ENCODE results near the gene HLA-F. TPM values are rescaled to one million over a fixed set of nuclear protein-coding genes. Genes with fewer than 3 reads are reported as not detected.

The HLA-F gene
- polyA plus RNA-seq, 2 of the 4 experiments (the other 2 are of a cell fraction) = 2.7 to 4.5 TPM

DNA sequence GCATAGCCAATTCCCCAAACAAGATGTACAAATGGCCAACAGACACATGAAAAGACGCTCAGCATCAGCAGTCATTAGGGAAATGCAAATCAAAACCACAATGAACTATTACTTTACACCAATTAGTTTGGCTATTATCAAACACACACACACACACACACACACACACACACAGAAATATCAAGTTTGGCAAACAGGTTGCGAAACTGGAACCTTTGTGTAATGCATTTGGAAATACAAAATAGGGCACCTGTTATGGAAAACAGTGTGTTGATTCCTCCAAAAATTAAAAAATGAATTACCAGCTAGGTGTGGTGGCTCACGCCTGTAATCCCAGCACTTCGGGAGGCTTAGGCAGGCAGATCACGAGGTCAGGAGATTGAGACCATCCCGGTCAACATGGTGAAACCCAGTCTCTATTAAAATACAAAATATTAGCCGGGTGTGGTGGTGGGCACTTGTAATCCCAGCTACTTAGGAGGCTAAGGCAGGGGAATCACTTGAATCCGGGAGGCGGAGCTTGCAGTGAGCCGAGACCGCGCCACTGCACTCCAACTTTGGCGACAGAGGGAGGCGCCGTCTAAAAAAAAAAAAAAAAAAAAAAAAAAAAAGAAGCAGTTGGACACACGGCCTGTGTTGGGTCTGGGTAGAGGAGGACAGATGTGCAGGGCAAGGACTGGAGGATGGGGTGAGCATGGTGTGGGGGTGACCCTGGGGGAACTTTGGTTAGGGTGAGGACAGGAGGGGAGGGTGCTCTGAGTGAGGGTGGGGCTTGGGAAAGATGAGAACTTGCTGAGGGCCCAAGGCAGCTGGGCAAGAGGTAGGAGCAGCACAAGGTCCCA, 23.8 kb downstream of the HLA-F start:
- no peak overlapping the region for H3K4me2 ChIP-seq
- H3K4me1 ChIP-seq = no peaks in the 10 kb centered on the region
- CTCF ChIA-PET = interaction anchor here (0.7 to 3.5 kb wide), 3 partner anchors 9 to 1812 kb away, joined by 3 to 22 read pairs (median 5); no protein-coding TSS in a partner anchor
- no peak overlapping the region for H3K27ac ChIP-seq
- no peak for DNase-seq (ENCODE audit: low read depth in 1 of 2, low spot score in 1 of 2)
- TF ChIP-seq, protein P1, sequence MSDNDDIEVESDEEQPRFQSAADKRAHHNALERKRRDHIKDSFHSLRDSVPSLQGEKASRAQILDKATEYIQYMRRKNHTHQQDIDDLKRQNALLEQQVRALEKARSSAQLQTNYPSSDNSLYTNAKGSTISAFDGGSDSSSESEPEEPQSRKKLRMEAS (IDR thresholded peaks at IDR 0.05) = no peak
- TF ChIP-seq, protein P2, sequence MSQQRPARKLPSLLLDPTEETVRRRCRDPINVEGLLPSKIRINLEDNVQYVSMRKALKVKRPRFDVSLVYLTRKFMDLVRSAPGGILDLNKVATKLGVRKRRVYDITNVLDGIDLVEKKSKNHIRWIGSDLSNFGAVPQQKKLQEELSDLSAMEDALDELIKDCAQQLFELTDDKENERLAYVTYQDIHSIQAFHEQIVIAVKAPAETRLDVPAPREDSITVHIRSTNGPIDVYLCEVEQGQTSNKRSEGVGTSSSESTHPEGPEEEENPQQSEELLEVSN (IDR thresholded peaks at IDR 0.05; ENCODE audit: borderline replicate concordance, low read depth) = no peak
- no peak for TF ChIP-seq RCOR1 (IDR thresholded peaks at IDR 0.05; ENCODE audit: low read depth, low read length)
- TF ChIP-seq, protein P3, sequence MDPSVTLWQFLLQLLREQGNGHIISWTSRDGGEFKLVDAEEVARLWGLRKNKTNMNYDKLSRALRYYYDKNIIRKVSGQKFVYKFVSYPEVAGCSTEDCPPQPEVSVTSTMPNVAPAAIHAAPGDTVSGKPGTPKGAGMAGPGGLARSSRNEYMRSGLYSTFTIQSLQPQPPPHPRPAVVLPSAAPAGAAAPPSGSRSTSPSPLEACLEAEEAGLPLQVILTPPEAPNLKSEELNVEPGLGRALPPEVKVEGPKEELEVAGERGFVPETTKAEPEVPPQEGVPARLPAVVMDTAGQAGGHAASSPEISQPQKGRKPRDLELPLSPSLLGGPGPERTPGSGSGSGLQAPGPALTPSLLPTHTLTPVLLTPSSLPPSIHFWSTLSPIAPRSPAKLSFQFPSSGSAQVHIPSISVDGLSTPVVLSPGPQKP (IDR thresholded peaks at IDR 0.05; ENCODE audit: low read depth, low read length) = no peak
- TF ChIP-seq, protein P4, sequence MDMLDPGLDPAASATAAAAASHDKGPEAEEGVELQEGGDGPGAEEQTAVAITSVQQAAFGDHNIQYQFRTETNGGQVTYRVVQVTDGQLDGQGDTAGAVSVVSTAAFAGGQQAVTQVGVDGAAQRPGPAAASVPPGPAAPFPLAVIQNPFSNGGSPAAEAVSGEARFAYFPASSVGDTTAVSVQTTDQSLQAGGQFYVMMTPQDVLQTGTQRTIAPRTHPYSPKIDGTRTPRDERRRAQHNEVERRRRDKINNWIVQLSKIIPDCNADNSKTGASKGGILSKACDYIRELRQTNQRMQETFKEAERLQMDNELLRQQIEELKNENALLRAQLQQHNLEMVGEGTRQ (IDR thresholded peaks at IDR 0.05) = no peak
- no peak for TF ChIP-seq FOXS1 (CRISPR knock-in tag; IDR thresholded peaks at IDR 0.05)
- no peak for TF ChIP-seq GATA3 (IDR thresholded peaks at IDR 0.05; ENCODE audit: borderline replicate concordance)
- no peak for TF ChIP-seq POLR2AphosphoS2 (conservative IDR thresholded peaks at IDR 0.05; ENCODE audit: low read length)
- no peak for TF ChIP-seq HOXA7 (CRISPR knock-in tag; IDR thresholded peaks at IDR 0.05)
- no peaks in the 10 kb centered on the region for H3K9me3 ChIP-seq
- POLR2A ChIA-PET = no interaction called here
- no peak for ATAC-seq
- whole genome bisulfite sequencing (ENCODE audit: missing lambda C conversion rate) = 67% methylated on average over 8 of the region's 16 CpGs
- no peak overlapping the region for H3K4me3 ChIP-seq
- no peak for FAIRE-seq

DNA sequence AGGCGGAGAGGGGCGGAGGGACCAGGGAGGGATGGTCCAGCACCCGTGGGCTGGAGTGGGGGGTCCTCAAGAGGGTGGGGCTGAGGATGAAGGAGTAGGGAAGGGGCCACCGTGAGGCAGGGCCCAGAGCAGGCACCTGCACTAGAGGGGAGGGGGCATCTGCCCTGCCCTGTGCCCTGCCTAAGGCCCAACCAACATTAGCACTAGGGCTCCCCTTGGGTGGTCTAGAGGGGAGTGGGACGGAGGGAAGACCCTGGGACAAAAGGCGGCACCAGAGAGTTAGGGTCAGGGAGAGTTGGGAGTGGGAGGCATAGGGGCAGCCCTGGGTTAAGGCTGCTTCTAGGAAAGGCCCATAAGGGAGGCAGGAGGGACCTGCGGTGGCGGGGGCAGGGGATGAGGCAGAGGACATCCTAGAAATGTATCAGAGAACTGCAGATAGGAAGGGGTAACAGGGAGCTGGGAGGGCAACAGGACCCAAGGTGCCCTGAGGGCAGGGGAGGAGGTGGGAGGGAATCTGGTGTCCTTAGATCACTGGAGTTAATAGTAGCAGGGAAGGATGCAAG, 24.5 kb downstream of the HLA-F start:
- Histone ChIP-seq H3K4me1 (no peaks in the 10 kb centered on the region), H3K4me2 (peak overlapping the region; percentile 100), H3K27ac (no peak overlapping the region), H3K4me3 (no peak overlapping the region; the same call in 2 of the 3 replicates), H3K9me3 (no peaks in the 10 kb centered on the region)
- POLR2A ChIA-PET = no interaction called here
- no peak for TF ChIP-seq RNF2 (IDR thresholded peaks at IDR 0.05; ENCODE audit: borderline replicate concordance, low read depth)
- no peak for TF ChIP-seq EHF (CRISPR knock-in tag; IDR thresholded peaks at IDR 0.05)
- TF ChIP-seq ZSCAN20 (CRISPR knock-in tag; IDR thresholded peaks at IDR 0.05) = no peak
- TF ChIP-seq MAZ (IDR thresholded peaks at IDR 0.05; ENCODE audit: borderline replicate concordance, low read depth, low read length) = no peak
- no peak for TF ChIP-seq MYC (IDR thresholded peaks at IDR 0.05; ENCODE audit: borderline replicate concordance, low read length)
- TF ChIP-seq HEYL (CRISPR knock-in tag; IDR thresholded peaks at IDR 0.05) = no peak
- no peak for TF ChIP-seq POLR2A (IDR thresholded peaks at IDR 0.05; ENCODE audit: low read length)
- TF ChIP-seq, protein P3 (IDR thresholded peaks at IDR 0.05; ENCODE audit: low read depth, low read length) = no peak
- FAIRE-seq (no peak), DNase-seq (ENCODE audit: low read depth in 1 of 2, low spot score in 1 of 2) (no peak), ATAC-seq (no peak)
- WGBS (ENCODE audit: missing lambda C conversion rate) = 94% methylated on average over 6 of the region's 8 CpGs
- CTCF ChIA-PET = interaction anchor here (1.0 to 3.5 kb wide), 3 partner anchors 10 to 65 kb away, joined by 3 to 22 read pairs (median 4); no protein-coding TSS in a partner anchor
